Measurements from ENCODE around the gene PER3. TPM values are rescaled to one million over a fixed set of nuclear protein-coding genes. Genes with fewer than 3 reads are reported as not detected.

The PER3 gene
- total and polyA plus RNA-seq, 2 of the 13 experiments (the other 11 are each of a cell fraction or from before 2014, with no cell fraction given): 3.0 to 6.0 TPM

GRCh38 chr1:7752512-7753417, 31.3 kb upstream of the PER3 start (continued):
- TF ChIP-seq HNF1A (IDR thresholded peaks at IDR 0.05; ENCODE audit: low read depth): no peak
- TF ChIP-seq HNF1A (CRISPR knock-in tag; IDR thresholded peaks at IDR 0.05; ENCODE audit: borderline replicate concordance): no peak
- 0 out of 2 replicates have a peak, but pooled peaks have one; percentile 13 for TF ChIP-seq THAP11 (CRISPR knock-in tag; IDR thresholded peaks at IDR 0.05)
- TF ChIP-seq NR2F1 (CRISPR knock-in tag; IDR thresholded peaks at IDR 0.05): peak; percentile 65 to 72
- no peak for TF ChIP-seq ZHX2 (IDR thresholded peaks at IDR 0.05; ENCODE audit: low read depth)
- TF ChIP-seq ZHX2 (CRISPR knock-in tag; IDR thresholded peaks at IDR 0.05; ENCODE audit: borderline replicate concordance): no peak
- no peak for TF ChIP-seq HMGA1 (CRISPR knock-in tag; conservative IDR thresholded peaks at IDR 0.05)
- TF ChIP-seq ZNF672 (CRISPR knock-in tag; IDR thresholded peaks at IDR 0.05): no peak
- TF ChIP-seq PHF20 (CRISPR knock-in tag; IDR thresholded peaks at IDR 0.05): no peak
- TF ChIP-seq GMEB2 (CRISPR knock-in tag; IDR thresholded peaks at IDR 0.05; ENCODE audit: low read depth): no peak
- TF ChIP-seq KLF13 (CRISPR knock-in tag; IDR thresholded peaks at IDR 0.05): no peak
- peak; percentile 73 for TF ChIP-seq ARID3A (IDR thresholded peaks at IDR 0.05; ENCODE audit: low read depth, low read length)
- no peak for TF ChIP-seq MTA1 (CRISPR knock-in tag; IDR thresholded peaks at IDR 0.05; ENCODE audit: borderline replicate concordance)
- no peak for TF ChIP-seq ZNF460 (CRISPR knock-in tag; IDR thresholded peaks at IDR 0.05; ENCODE audit: borderline replicate concordance)
